Measurements from ENCODE around the gene CPZ.

Gene CPZ

GRCh38 chr4:8592366-8593263 is at the start of gene CPZ:
Gene CPZ (plus strand): TSS chr4:8592765. CDS start chr4:8592834, 69 bp downstream.
- DNase-seq, result no peak

GRCh38 chr4:8542776-8543525 is 49.6 kb upstream of the CPZ start:
- no peak for DNase-seq

GRCh38 chr4:8543623-8544022 is 48.9 kb upstream of the CPZ start:
- DNase-seq, result no peak

DNA sequence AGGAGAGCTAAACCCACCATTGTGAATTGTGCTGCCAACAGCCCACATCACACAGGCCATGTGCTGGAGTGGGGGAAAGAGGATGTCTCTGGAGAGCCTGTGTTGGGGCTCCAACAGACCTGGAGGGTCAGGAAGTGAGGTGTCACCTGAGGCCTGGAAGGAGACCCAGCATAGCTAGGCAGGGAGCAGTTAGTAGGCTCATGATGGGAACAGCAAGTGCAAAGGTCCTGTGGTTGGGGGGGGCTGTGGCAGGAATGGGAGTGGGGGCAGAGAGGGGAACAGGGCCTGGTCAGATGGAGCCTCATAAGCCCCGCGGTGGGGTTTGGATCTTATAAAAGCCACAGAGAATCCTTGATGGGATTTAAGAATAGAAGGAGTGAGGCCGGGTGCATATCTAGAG is 48.3 kb upstream of the CPZ start:
- no peak for DNase-seq

DNA sequence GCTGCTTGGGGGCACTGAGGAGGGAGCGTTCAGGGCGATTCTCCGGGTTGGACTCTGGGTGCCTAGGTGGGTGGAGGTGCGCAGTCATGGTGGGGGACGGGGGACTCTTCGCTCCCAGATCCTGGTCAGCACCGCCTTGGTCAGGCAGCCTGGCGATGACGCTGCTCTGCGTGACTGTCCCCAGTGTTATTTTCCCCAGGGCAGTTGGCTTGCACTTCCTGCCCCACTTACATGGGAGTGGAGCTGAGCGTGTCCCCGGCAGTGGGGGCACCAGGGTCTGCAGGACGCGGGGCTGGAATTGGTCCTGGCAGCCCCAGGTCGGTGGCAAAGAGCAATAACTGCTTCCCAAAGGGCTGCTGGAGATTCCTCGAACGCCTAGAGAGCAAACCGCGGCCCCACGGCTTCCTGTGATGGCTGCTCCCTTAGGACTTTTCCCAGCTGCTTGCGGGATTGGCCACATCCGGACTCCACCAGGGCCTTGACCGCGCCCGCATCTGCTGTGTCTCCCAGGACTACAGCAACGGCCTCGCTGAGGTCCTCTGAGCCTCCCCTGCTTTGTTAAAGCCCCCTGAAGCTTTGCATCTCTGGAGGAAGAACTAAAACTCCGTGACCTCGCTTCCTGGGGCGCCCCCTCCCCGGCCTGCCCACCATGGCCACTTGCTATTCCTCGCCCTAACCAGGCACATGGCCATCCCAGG is 47.7 kb upstream of the CPZ start:
- DNase-seq, result no peak

DNA sequence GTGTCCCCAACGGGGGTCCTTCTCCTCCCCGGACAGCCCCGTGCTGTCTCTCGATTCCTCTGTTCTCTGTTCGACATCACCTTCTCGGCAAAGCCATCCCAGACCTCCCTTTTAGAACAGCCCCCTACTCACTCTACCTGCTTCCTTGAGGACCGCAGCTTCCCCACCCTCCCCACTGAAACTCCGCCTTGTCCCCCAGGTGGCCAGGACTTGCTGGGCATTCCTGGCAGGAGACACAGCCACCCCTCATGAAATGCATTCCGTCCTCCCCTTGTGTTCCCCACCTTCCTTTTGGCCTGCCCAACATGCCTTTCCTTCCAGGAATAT is 47.2 kb upstream of the CPZ start:
- DNase-seq, result no peak

- DNase-seq, result no peak
These were observed 45.8 kb upstream of the CPZ start for GRCh38 chr4:8546766-8547107.

- DNase-seq, result no peak
These were observed 45.3 kb upstream of the CPZ start for GRCh38 chr4:8547108-8547911.

DNA sequence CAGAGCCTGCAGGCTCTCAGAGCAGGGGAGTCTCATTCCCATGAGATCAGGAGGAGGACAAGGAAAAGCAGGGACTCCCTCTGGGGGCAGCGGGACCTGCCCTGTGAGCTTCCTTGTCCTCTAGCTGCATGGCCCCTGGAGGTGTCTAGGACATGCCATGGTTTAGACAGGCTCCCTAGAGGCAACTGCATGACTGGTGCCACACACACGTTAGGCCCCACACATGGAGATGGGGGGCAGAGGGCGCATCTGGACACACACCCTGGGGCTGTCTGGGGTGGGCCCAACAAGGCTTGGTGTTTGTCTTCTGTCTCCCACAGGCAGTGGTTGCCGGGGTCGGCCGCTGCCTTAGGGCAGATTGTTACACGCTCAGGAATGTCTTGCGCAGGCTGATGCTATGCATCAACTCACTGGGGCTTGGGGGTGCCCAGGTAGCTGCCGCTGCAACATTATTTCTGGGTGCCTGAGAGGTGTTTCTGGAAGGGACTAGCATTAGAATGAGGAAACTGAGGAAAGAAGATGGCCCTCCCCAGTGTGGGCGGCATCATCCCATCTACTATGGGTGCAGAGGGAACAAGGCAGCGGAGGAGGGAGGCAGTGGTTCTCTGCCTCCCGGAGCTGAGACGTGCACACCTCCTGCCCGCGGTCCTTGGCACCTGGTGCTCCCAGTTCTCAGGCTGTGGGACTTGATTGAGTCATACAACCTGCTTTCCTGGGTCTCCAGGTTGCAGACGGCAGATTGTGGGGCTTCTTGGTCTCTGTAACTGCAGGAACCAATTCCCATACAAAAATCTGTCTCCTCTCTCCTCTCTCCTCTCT is 44.4 kb upstream of the CPZ start:
- no peak for DNase-seq

DNA sequence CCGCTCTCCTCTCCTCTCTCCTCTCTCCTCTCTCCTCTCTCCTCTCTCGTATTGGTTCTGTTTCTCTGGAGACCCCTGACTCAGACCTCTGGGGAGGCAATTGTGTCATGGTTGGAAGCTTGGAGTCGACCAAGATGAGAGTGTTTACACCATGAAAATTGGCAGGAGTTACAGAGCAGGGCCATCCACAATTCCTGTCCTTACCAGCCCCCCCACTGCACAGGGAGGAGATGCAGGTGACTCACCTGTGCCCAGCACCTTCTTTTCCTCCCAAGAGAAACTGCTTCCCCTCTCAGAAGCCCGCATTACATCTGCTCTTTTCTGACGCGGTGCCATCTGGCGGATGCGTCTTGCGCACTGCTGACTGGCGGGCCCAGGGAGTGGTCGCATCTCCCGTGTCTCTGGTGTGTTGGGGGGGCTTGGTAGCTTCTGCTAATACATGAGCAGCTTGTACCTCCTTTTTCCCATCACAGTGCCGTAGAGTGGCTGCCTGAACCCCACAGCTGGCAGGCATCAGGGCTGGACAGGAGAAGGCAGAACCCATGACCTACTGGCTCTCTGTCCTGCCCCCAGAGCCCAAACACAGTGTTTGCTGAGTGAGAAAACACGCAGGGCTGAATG is 43.7 kb upstream of the CPZ start:
- no peak for DNase-seq

DNA sequence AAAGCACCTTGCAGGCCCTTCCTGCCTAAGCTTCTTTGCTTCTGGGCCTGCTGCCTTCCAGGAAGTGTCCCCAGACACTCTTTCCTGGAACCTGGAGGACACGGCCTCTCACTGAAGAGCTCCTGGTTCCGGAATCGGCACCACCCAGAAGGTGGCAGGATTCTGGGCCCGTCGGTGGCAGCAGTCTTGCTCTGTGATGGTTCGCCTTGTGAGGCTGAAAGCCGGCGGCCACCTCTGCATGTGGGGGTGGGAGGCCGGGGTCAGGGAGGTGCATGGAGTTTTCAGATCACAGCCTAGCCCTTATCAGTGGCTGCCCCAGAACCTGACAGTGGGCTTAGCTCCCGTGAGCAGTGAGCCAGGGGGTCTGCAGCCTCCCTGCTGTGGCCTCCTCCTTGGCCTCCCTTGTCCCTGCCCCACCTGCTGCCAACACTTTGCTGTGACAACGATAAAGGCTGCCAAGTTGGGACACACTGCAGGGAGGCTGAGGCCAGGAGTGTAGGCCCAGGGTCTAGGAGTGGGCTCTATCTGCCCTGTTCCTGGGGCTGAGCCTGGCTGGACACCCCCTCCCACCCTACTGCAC is 43.1 kb upstream of the CPZ start:
- no peak for DNase-seq

DNA sequence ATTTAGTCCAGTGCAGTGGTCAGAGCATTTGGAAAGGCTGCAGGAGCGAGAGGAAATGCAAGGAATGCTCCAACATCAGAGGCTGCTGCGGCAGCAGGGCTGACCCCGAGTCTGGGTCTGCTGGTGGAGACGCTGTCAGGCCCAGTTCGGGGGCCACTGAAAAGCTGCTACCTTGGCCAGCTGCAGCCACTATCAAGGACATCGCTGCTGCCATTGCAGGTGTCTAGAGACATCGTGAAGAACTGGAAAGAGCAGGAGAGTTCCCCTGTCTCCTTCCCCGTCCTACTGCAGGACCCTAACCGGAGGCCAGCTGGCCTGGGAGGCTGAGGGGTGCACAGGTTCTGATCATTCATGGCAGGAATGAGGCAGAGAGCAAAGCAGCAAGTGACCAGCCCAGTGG is 41.9 kb upstream of the CPZ start:
- no peak for DNase-seq

GRCh38 chr4:8552024-8552423 is 40.5 kb upstream of the CPZ start:
- DNase-seq, result no peak

DNA sequence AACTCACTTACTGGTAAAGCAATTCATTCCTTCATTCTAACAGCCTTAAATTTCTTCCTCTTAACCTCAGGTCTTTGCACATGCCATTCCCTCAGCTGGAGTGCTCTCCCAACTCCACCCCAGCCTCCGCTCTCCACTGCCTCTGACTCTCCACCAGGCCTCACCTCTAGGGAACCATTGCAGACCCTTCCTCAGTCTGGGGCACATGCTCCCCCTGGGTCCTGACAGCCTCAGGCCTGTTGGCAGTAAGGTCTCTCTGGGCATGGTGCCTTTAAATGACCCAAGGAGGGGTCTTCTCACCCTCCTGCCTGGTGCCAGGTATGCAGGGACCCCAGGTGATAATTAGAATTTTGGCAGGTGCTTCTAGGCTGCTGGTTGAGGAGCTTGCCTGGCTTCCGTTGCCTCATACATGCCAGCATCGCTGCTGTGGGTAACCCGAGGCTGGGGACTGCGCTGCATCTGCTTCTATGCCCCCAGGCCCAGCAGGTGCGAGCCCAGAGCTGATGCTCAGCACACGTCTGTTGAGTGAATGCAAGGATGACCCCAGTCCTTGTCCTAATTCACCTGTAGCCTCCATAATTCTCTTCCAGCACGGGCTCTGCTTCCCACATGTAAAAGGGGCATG is 39.9 kb upstream of the CPZ start:
- DNase-seq, result no peak

- no peak for DNase-seq
These were observed 39.3 kb upstream of the CPZ start for GRCh38 chr4:8553216-8553615.

- no peak for DNase-seq
These were observed 38.6 kb upstream of the CPZ start for GRCh38 chr4:8553991-8554405.

DNA sequence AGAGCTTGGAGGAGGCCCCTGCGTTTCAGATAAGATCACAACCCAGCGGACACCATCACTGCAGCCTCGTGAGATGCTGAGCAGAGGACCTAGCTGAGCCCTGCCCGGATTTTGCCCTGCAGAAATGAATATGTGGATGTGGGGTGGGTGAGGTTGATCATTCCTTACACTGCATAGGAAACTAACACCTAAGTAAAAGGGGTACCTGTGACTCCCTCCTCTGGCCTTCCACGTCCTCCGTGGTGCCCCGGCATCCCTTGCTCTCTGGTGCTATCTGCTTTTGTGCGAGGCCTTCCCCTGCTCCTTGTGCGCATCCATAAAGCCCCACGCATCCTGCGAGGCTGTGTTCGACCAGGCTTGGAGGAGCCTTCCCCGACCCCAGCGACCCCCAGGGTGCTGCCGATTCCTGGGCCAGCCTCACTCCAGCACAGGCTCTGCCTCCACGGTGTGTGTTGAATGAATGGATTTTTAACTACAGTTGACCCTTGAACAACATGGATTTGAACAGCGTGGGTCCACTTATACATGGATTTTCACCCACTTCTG is 37.9 kb upstream of the CPZ start:
- DNase-seq, result no peak

GRCh38 chr4:8555716-8556115 is 36.8 kb upstream of the CPZ start:
- no peak for DNase-seq

- DNase-seq, result no peak
These were observed 36.0 kb upstream of the CPZ start for GRCh38 chr4:8556341-8557150.
